ENCODE results near the gene PLEKHG4. TPM values are rescaled to one million over a fixed set of nuclear protein-coding genes. Genes with fewer than 3 reads are reported as not detected.

The PLEKHG4 gene
- total and polyA plus RNA-seq, 3 donors from 2014 or later = 86.5 to 137 (median 102) TPM

- TF ChIP-seq CTCF (IDR thresholded peaks at IDR 0.05) (no peak), POLR2A (IDR thresholded peaks at IDR 0.05) (no peak)
- Histone ChIP-seq H3K27me3 (no peaks in the 10 kb centered on the region), H3K27ac (no peak overlapping the region), H3K9me3 (no peaks in the 10 kb centered on the region), H3K4me1 (no peaks in the 10 kb centered on the region), H3K36me3 (ENCODE audit: low read depth, missing control alignments) (no peaks in the 10 kb centered on the region), H3K4me3 (no peak overlapping the region)
- intact Hi-C loops (cut with DNase I; ENCODE audit: low total_unique reads) = no loop called here
- no peak for DNase-seq
- WGBS, 2 donors = 96% methylated on average over 3 of the region's 3 CpGs
These were observed 31.2 kb downstream of the PLEKHG4 start for GRCh38 chr16:67310561-67310960.

- no peak for DNase-seq
- 69 to 74% methylated on average over 5 of the region's 5 CpGs for WGBS, 2 donors
- intact Hi-C loops (cut with DNase I; ENCODE audit: low total_unique reads) = no loop called here
These were observed 32.5 kb downstream of the PLEKHG4 start for GRCh38 chr16:67311607-67312488.

GRCh38 chr16:67312719-67313118, 33.4 kb downstream of the PLEKHG4 start:
- intact Hi-C loops (cut with DNase I; ENCODE audit: low total_unique reads) = no loop called here
- H3K27ac ChIP-seq = no peak overlapping the region
- no peaks in the 10 kb centered on the region for H3K27me3 ChIP-seq
- DNase-seq = no peak
- H3K4me3 ChIP-seq = no peak overlapping the region
- no peaks in the 10 kb centered on the region for H3K9me3 ChIP-seq
- H3K4me1 ChIP-seq = no peaks in the 10 kb centered on the region
- no peak for TF ChIP-seq POLR2A (IDR thresholded peaks at IDR 0.05)
- TF ChIP-seq CTCF (IDR thresholded peaks at IDR 0.05) = no peak
- H3K36me3 ChIP-seq (ENCODE audit: low read depth, missing control alignments) = no peaks in the 10 kb centered on the region

More at GRCh38 chr16:67311607-67312488, 32.5 kb downstream of the PLEKHG4 start:
- H3K27me3 ChIP-seq = no peaks in the 10 kb centered on the region
- no peak overlapping the region for H3K27ac ChIP-seq
- TF ChIP-seq POLR2A (IDR thresholded peaks at IDR 0.05) (no peak), CTCF (IDR thresholded peaks at IDR 0.05) (no peak)
- no peaks in the 10 kb centered on the region for H3K4me1 ChIP-seq
- no peaks in the 10 kb centered on the region for H3K9me3 ChIP-seq
- H3K4me3 ChIP-seq = no peak overlapping the region
- no peaks in the 10 kb centered on the region for H3K36me3 ChIP-seq (ENCODE audit: low read depth, missing control alignments)

- no peak for TF ChIP-seq POLR2A (IDR thresholded peaks at IDR 0.05)
- intact Hi-C loops (cut with DNase I; ENCODE audit: low total_unique reads) = no loop called here
- Histone ChIP-seq H3K27ac (no peak overlapping the region), H3K4me1 (no peaks in the 10 kb centered on the region), H3K9me3 (no peaks in the 10 kb centered on the region), H3K36me3 (ENCODE audit: low read depth, missing control alignments) (no peaks in the 10 kb centered on the region), H3K27me3 (no peaks in the 10 kb centered on the region), H3K4me3 (no peak overlapping the region)
- DNase-seq = no peak
These were observed 38.5 kb downstream of the PLEKHG4 start for GRCh38 chr16:67317853-67318252.

DNA sequence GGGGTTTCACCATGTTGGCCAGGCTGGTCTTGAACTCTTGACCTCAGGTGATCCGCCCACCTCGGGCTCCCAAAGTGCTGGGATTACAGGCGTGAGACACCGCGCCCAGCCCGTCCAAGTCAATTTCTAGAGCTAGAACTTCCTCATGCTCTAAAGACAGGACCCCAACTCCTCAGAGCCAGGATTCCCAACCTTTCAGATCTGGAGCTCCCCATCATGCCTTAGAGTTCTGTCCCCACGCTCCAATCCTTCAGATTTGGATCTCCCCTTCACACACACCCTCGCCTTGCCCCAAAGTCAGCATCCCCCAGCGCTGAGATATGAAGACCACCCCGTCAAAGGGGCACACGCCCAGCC, 46.8 kb downstream of the PLEKHG4 start:
- 9 to 32% methylated on average over 4 to 11 of the region's 11 CpGs for WGBS, 2 donors
- TF ChIP-seq CTCF (IDR thresholded peaks at IDR 0.05) = no peak
- TF ChIP-seq POLR2A (IDR thresholded peaks at IDR 0.05) = no peak
- H3K9me3 ChIP-seq = no peaks in the 10 kb centered on the region
- intact Hi-C loops (cut with DNase I; ENCODE audit: low total_unique reads) = no loop called here
- H3K27me3 ChIP-seq = no peaks in the 10 kb centered on the region
- no peaks in the 10 kb centered on the region for H3K36me3 ChIP-seq (ENCODE audit: low read depth, missing control alignments)
- H3K27ac ChIP-seq = peak overlapping the region in 1 of 2 donors; percentile 59
- H3K4me3 ChIP-seq = peak overlapping the region; percentile 64 to 69
- no peaks in the 10 kb centered on the region for H3K4me1 ChIP-seq
- DNase-seq = no peak

Data from testis (tissue), 3 donors.